H9 (cell line): ENCODE results near the gene CFAP57. TPM values are rescaled to one million over a fixed set of nuclear protein-coding genes. Genes with fewer than 3 reads are reported as not detected.

Experiments
- DNase-seq: peaks from one replicate; pipeline ENCODE4 v3.0.0-alpha.2; 2017
- H2AFZ ChIP-seq: one replicate; pipeline ENCODE4 v1.6.1; 2013; ENCODE audit warnings: mild to moderate bottlenecking, low read length, control low read depth, moderate library complexity
- H2AK5ac ChIP-seq: 2 replicates; pipeline ENCODE4 v1.6.1; 2013; ENCODE audit warnings: low read length, control low read depth, mixed read lengths; ENCODE audit not compliant: insufficient read length
- H2BK120ac ChIP-seq: one replicate; pipeline ENCODE4 v1.6.1; 2013; ENCODE audit warnings: low read depth, mild to moderate bottlenecking, low read length, control low read depth, inconsistent platforms; ENCODE audit not compliant: poor library complexity, severe bottlenecking
- H2BK12ac ChIP-seq: 2 replicates; pipeline ENCODE4 v1.6.1; 2013; ENCODE audit warnings: low read length, control low read depth, mixed read lengths, low read depth; ENCODE audit not compliant: insufficient read length
- H2BK15ac ChIP-seq: 2 replicates; pipeline ENCODE4 v1.6.1; 2013; ENCODE audit warnings: low read depth, low read length, control low read depth
- H2BK20ac ChIP-seq: one replicate; pipeline ENCODE4 v1.6.1; 2013; ENCODE audit warnings: low read depth, mild to moderate bottlenecking, low read length, control low read depth, inconsistent platforms; ENCODE audit not compliant: poor library complexity, severe bottlenecking
- H2BK5ac ChIP-seq: 2 replicates; pipeline ENCODE4 v1.6.1; 2013; ENCODE audit warnings: low read length, control low read depth, mixed read lengths; ENCODE audit not compliant: insufficient read length
- H3K14ac ChIP-seq: 2 replicates; pipeline ENCODE4 v1.6.1; 2013; ENCODE audit warnings: low read length, control low read depth; ENCODE audit not compliant: insufficient read depth
- H3K18ac ChIP-seq: 2 replicates; pipeline ENCODE4 v1.6.1; 2013; ENCODE audit warnings: low read depth, mild to moderate bottlenecking, mixed read lengths, low read length, control low read depth; ENCODE audit not compliant: insufficient read length
- H3K23ac ChIP-seq: 2 replicates; pipeline ENCODE4 v1.6.1; 2013; ENCODE audit warnings: low read length, control low read depth, mixed read lengths, low read depth; ENCODE audit not compliant: insufficient read length
- H3K23me2 ChIP-seq: 2 replicates; pipeline ENCODE4 v1.6.1; 2013; ENCODE audit warnings: low read depth, mild to moderate bottlenecking, mixed read lengths, low read length, control low read depth; ENCODE audit not compliant: insufficient read length, poor library complexity, severe bottlenecking
- H3K27ac ChIP-seq: 2 replicates; pipeline ENCODE4 v1.5.1; 2013; ENCODE audit warnings: low read length, control low read depth, mixed read lengths, low read depth; ENCODE audit not compliant: insufficient read length
- H3K27me3 ChIP-seq: 2 replicates; pipeline ENCODE4 v1.6.1; 2013; ENCODE audit warnings: low read length, control low read depth, inconsistent platforms; ENCODE audit not compliant: insufficient read depth
- H3K4ac ChIP-seq: 2 replicates; pipeline ENCODE4 v1.6.1; 2013; ENCODE audit warnings: low read depth, mild to moderate bottlenecking, control low read depth, inconsistent platforms, low read length, moderate library complexity
- H3K4me1 ChIP-seq: 2 replicates; pipeline ENCODE4 v1.6.1; 2013; ENCODE audit warnings: low read length, control low read depth, inconsistent platforms; ENCODE audit not compliant: insufficient read depth
- H3K4me2 ChIP-seq: 2 replicates; pipeline ENCODE4 v1.6.1; 2013; ENCODE audit warnings: low read length, control low read depth, mixed read lengths; ENCODE audit not compliant: insufficient read length, insufficient read depth
- H3K56ac ChIP-seq: 2 replicates; pipeline ENCODE4 v1.6.1; 2013; ENCODE audit warnings: low read depth, mild to moderate bottlenecking, mixed read lengths, low read length, control low read depth; ENCODE audit not compliant: insufficient read length
- H3K79me1 ChIP-seq: 2 replicates; pipeline ENCODE4 v1.6.1; 2013; ENCODE audit warnings: low read depth, mild to moderate bottlenecking, moderate library complexity, low read length, control low read depth, inconsistent platforms; ENCODE audit not compliant: insufficient read depth, poor library complexity, severe bottlenecking
- H3K79me2 ChIP-seq: 2 replicates; pipeline ENCODE4 v1.6.1; 2013; ENCODE audit warnings: low read length, control low read depth, inconsistent platforms; ENCODE audit not compliant: insufficient read depth
- H3K9ac ChIP-seq: 2 replicates; pipeline ENCODE4 v1.6.1; 2013; ENCODE audit warnings: low read length, control low read depth, mixed read lengths; ENCODE audit not compliant: insufficient read length; ENCODE audit errors: extremely low read depth
- H3K9me3 ChIP-seq: one replicate; pipeline ENCODE4 v1.6.1; 2013; ENCODE audit warnings: low read depth, low read length, inconsistent platforms; ENCODE audit not compliant: control insufficient read depth
- H3T11ph ChIP-seq: one replicate; pipeline ENCODE4 v1.6.1; 2013; ENCODE audit warnings: mild to moderate bottlenecking, low read length, control low read depth, inconsistent platforms
- H4K20me1 ChIP-seq: one replicate; pipeline ENCODE4 v1.6.1; 2013; ENCODE audit not compliant: control insufficient read depth, insufficient read length, insufficient read depth
- H4K5ac ChIP-seq: 2 replicates; pipeline ENCODE4 v1.6.1; 2013; ENCODE audit warnings: low read depth, mild to moderate bottlenecking, mixed read lengths, low read length, control low read depth; ENCODE audit not compliant: insufficient read length
- H4K8ac ChIP-seq: replicated peaks from 2 replicates; pipeline ENCODE4 v1.6.1; 2013; ENCODE audit warnings: low read length, control low read depth, mixed read lengths, low read depth; ENCODE audit not compliant: insufficient read length
- H4K91ac ChIP-seq: 2 replicates; pipeline ENCODE4 v1.6.1; 2013; ENCODE audit warnings: low read depth, mild to moderate bottlenecking, moderate library complexity, mixed read lengths, low read length, control low read depth; ENCODE audit not compliant: insufficient read length
- H3K27ac Mint-ChIP-seq, 3 experiments: 2 replicates in 2 of 3; 3 replicates in 1 of 3; pipeline ENCODE4 v1.8.0; 2020 to 2021; ENCODE audit warnings: mixed read lengths in 3 of 3, mild to moderate bottlenecking in 1 of 3, moderate library complexity in 1 of 3
- H3K27me3 Mint-ChIP-seq: 2 replicates; pipeline ENCODE4 v1.8.0; 2021; ENCODE audit warnings: low read depth, mild to moderate bottlenecking, moderate library complexity, mixed read lengths
- H3K36me3 Mint-ChIP-seq, 3 experiments: 2 replicates in 2 of 3; 3 replicates in 1 of 3; pipeline ENCODE4 v1.8.0; 2020 to 2021; ENCODE audit warnings: low read depth in 3 of 3, mixed read lengths in 3 of 3; ENCODE audit not compliant: insufficient read depth in 1 of 3
- H3K4me1 Mint-ChIP-seq, 2 experiments: 2 replicates each; pipeline ENCODE4 v1.8.0; 2020; ENCODE audit warnings: mixed read lengths in 2 of 2
- H3K4me3 Mint-ChIP-seq, 2 experiments: 2 replicates in 1 of 2; 3 replicates in 1 of 2; pipeline ENCODE4 v1.8.0; 2020 to 2021; ENCODE audit warnings: mild to moderate bottlenecking in 2 of 2, mixed read lengths in 2 of 2, moderate library complexity in 1 of 2
- H3K9me3 Mint-ChIP-seq, 2 experiments: 2 replicates in 1 of 2; 3 replicates in 1 of 2; pipeline ENCODE4 v1.8.0; 2020; ENCODE audit warnings: mild to moderate bottlenecking in 2 of 2, mixed read lengths in 2 of 2, moderate library complexity in 1 of 2
- CTCF ChIP-seq: fragments of 200-600 bp; sonication (generic); conservative IDR thresholded peaks from 3 replicates; pipeline ENCODE4 v1.8.0; 2021; ENCODE audit warnings: antibody characterized with exemption, mild to moderate bottlenecking
- WGBS: extraction: QIAGEN DNeasy Blood & Tissue Kit; methylation state at CpG from one replicate; pipeline ENCODE4 v1.1.7; 2013; ENCODE audit warnings: missing lambda C conversion rate, low lambda C conversion rate, mixed read lengths; ENCODE audit not compliant: insufficient read length; ENCODE audit errors: extremely low coverage; 5-methylcytosine and 5-hydroxymethylcytosine counted together
- total RNA-seq: library from RNA; stranded (reverse); gene quantifications from 2 replicates; pipeline ENCODE4 v1.2.1, GENCODE V29; 2021

CFAP57 gene
- total RNA-seq, 1 experiment from 2014 or later: 0.33 TPM

DNA sequence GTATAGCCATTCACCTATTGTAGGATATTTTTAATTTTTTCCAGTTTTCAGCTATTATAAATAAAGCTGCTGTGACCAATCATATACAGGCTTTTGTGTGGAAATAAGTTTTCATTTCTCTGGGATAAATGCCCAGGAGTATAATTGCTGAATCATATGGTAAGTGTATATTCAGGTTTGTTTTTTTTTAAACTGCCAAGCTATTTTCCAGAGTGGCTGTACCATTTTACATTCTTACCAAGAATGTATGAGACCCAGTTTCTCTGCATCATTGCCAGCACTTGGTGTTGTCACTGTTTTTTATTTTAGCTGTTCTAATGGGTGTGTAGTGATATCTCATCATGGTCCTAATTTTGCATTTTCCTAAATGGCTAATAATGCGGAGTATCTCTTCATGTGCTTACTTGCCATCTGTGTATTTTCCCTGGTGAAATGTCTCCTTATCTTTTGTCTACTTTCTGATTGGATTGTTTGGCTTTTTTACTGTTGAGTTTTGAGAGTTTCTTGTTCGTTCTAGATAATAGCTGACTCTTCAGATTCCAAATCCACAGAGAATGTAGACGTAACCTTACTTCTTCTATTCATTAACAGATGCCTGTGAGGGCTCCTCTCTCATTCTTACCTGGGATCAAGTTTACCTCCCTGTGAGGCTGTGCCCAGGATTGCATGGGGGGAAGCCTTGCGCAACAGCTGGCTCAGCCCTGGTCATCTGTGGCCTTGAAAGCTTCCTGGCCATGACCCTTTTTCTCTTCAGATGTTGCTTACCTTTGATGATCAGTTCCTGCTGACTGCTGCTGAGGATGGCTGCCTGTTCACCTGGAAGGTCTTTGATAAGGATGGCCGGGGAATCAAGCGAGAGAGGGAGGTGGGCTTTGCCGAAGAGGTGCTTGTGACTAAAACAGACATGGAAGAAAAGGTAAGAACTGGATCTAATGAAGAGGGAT is 42.6 kb downstream of the CFAP57 start:
- WGBS: no CpG with 5 or more reads among the region's 7 CpGs
- no peak overlapping the region for H3K4me2 ChIP-seq
- no peaks in the 10 kb centered on the region for H3K9me3 Mint-ChIP-seq
- no peak overlapping the region for H2AFZ ChIP-seq
- no peaks in the 10 kb centered on the region for H3K23me2 ChIP-seq
- H3K4ac ChIP-seq: no peak overlapping the region
- no peaks in the 10 kb centered on the region for H3K79me1 ChIP-seq
- no peaks in the 10 kb centered on the region for H3K9me3 ChIP-seq
- H4K91ac ChIP-seq: no peak overlapping the region
- no peak overlapping the region for H3T11ph ChIP-seq
- no peak overlapping the region for H3K18ac ChIP-seq
- 0 out of 7 replicates have a peak overlapping the region, but pooled peaks of 1 of the 3 experiments have one; percentile 23 for H3K27ac Mint-ChIP-seq
- no peak overlapping the region for H2BK120ac ChIP-seq
- DNase-seq: no peak
- no peak overlapping the region for H3K27ac ChIP-seq
- H2BK5ac ChIP-seq: no peak overlapping the region
- no peak overlapping the region for H2BK20ac ChIP-seq
- peaks cover 5 to 10% of the 10 kb centered on the region in 2 experiments for H3K4me1 Mint-ChIP-seq
- H2BK12ac ChIP-seq: no peak overlapping the region
- no peak overlapping the region for H3K4me3 Mint-ChIP-seq
- H3K4me1 ChIP-seq: no peaks in the 10 kb centered on the region
- no peak overlapping the region for H2BK15ac ChIP-seq
- no peaks in the 10 kb centered on the region for H4K20me1 ChIP-seq
- H3K23ac ChIP-seq: no peak overlapping the region
- H3K36me3 Mint-ChIP-seq: no peaks in the 10 kb centered on the region
- no peaks in the 10 kb centered on the region; the same call in 1 of the 2 replicates for H3K27me3 Mint-ChIP-seq
- no peak overlapping the region for H3K56ac ChIP-seq
- no peak overlapping the region for H4K5ac ChIP-seq
- no peak overlapping the region for H3K14ac ChIP-seq
- H3K27me3 ChIP-seq: no peaks in the 10 kb centered on the region
- no peaks in the 10 kb centered on the region for H3K79me2 ChIP-seq
- no peak overlapping the region for H2AK5ac ChIP-seq
- no peak overlapping the region for H4K8ac ChIP-seq
- TF ChIP-seq CTCF: no peak
- H3K9ac ChIP-seq: no peak overlapping the region
